22Rv1 (cell line): ENCODE results near the gene COL16A1.

Experiments
- H3K27ac ChIP-seq: fragments of 450-650 bp; 2 replicates; pipeline ENCODE4 v1.5.1; 2017
- CTCF ChIP-seq: fragments of 450-650 bp; IDR thresholded peaks from 2 replicates; pipeline ENCODE4 v1.5.1; 2017; ENCODE audit warnings: mild to moderate bottlenecking
- ZFX ChIP-seq: fragments of 450-650 bp; IDR thresholded peaks from 2 replicates; pipeline ENCODE4 v1.6.1; 2017; ENCODE audit warnings: antibody characterized with exemption, borderline replicate concordance

Gene COL16A1

DNA sequence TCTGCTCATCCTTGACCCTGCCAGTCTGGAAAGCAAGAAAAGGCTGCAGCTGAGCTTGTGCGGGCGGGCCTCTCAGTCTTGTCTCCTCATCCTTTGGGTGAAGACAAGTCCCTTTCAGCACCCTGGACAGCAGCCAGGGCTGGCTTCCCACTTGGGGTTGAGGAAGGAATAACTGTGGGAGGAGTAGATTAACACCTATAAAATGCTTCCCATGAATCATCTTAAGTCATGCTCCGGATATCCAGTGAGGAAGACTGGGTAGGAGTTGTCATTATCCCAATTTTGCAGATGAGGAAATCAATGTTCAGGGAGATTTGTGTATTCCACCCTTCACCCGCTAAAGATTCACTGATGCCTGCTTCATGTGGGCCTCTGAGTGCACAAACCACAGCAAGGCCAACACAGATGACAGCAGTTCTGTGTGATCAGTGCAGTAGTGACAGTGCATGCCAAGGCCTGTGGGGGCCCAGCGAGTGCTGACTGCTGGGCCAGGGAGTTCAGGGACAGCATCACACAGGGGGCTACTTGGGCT, 20.1 kb upstream of the COL16A1 start:
- no peak overlapping the region for H3K27ac ChIP-seq
- no peak for TF ChIP-seq ZFX
- TF ChIP-seq CTCF: no peak

- TF ChIP-seq ZFX (no peak), CTCF (no peak)
- no peak overlapping the region for H3K27ac ChIP-seq
Measured at GRCh38 chr1:31718327-31718897, 14.6 kb upstream of the COL16A1 start.

DNA sequence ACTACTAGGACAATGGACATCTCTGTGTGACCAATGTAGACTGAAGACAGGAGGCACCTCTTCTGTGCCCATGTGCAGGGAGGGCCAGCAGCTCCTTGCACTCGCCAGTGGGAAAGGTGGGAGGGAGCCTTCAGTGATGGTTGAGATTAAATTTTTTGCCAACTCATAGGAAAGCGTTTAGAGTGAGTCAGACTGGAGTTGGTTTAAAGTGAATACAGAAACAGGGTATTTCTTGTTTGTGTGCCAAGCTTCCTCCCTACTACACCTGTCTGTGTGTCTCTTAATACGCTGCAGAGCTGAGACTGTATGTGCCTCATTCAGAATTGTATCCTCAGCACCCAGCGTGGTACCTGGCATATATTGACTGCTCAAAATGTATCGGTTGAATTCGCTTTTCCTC, 13.5 kb upstream of the COL16A1 start:
- TF ChIP-seq ZFX (no peak), CTCF (no peak)
- H3K27ac ChIP-seq: no peak overlapping the region

DNA sequence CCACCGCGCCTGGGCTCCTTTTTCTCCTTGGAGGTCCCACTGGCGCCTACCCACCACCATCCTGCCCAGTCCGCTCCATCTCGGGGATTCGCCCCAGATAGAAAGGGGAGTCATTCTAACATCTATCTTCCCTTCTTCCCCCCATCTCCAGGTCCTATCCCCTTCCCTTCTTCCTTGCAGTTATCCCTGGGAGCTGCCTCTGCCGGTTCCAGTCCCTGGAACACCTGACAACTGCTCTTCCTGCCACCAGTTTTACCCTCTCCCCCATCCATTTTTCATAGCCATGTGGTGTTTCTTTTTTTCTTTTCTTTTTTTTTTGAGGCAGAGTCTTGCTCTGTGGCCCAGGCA, 12.0 kb upstream of the COL16A1 start:
- peak overlapping the region; percentile 67; the same call in 1 of the 2 replicates for H3K27ac ChIP-seq
- TF ChIP-seq CTCF (peak; percentile 68), ZFX (no peak)

DNA sequence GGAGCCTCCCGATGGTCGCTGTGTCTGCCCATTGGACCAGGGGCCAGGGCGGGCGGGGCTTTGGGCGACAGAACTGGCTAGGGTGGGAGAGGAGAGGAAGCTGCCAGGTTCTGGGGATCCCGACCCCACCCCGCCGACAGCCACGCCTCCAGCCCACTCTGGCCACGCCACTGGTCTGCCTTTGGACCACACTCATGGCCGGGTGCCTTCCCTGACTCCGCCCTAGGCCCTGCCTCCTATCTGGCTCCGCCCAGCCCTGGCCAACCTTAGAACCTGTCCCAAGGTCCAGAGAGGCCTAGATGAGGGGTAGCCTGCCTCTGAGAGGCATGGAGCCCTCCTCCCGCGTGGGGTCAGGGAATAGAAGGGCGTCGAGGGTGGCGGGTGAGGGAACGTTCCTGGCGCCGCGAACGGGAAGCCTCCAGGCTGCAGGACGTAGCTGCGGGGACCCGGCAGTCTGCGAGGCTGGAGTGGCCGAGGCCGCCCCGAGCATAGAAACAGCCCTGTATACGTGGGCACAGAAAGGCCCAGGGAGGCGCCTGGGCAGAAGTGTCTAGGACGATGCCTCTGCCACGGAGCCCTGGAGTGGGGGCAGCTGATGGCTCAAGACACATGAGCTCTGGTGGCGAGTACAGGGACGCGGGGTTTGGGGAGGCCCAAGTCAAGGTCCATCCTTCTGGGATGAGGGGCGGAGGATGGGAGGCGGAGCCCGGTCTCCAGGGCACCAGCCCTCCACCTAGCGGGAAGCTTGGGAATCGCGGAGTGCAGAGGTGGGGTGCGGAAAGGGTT, 11.5 kb upstream of the COL16A1 start:
- H3K27ac ChIP-seq: peak overlapping the region; percentile 67

DNA sequence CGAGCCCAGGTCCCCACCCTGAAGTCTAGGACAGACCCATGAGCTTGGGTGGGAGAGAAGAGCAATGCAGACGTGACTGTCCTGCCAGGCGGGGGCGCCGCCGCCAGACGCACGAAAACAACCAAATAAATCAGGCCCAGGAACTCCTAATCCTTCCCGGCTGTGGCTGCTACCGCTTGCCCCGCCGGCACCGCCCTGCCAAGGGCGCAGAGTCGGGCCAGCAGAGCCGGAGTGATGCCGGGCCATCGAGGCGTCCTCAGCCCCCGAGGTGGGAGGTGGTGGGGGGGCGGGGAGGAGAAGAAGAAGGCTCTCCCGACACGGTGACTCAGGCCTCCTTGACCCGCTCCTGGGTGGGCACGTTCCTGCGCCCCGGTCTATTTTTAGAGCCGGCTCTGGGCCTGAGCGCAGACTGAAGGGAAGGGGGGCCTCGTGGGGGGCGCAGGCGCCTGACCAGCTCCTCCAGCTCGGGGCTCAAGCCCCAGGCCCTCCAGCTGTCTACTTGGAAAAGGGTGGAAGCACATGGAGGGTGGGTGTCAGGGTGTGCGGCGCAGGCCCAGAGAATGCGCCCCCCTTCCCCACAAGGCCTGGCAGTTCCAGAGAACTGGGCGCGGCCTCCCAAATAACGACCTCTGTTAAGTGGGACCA, 10.7 kb upstream of the COL16A1 start:
- peak overlapping the region; percentile 67 for H3K27ac ChIP-seq
- TF ChIP-seq ZFX (no peak), CTCF (peak; percentile 85)

More for the DNA sequence above, 11.5 kb upstream of the COL16A1 start:
- TF ChIP-seq CTCF: peak; percentile 92
- TF ChIP-seq ZFX: no peak
